PFSK-1 (cell line): ENCODE data around the gene CAPZA1.

ENCODE experiments used
- FOXP2 ChIP-seq: optimal IDR thresholded peaks from 2 replicates; pipeline ENCODE3; 2011; ENCODE audit warnings: borderline replicate concordance, control low read depth, inconsistent platforms; ENCODE audit not compliant: insufficient read depth; ENCODE audit errors: extremely low read length, extremely low read depth
- POLR2AphosphoS5 ChIP-seq: IDR thresholded peaks from 2 replicates; pipeline ENCODE4 v1.6.1; 2012; ENCODE audit warnings: low read depth, mild to moderate bottlenecking, control low read depth, low read length, moderate library complexity
- SIN3A ChIP-seq: IDR thresholded peaks from 2 replicates; pipeline ENCODE4 v1.6.1; 2012; ENCODE audit warnings: mild to moderate bottlenecking, low read length, moderate library complexity, borderline replicate concordance; ENCODE audit not compliant: insufficient read depth
- TAF1 ChIP-seq: IDR thresholded peaks from 2 replicates; pipeline ENCODE4 v1.6.1; 2012; ENCODE audit warnings: low read length, control low read depth, borderline replicate concordance; ENCODE audit not compliant: insufficient read depth
- TF ChIP-seq, protein P1 (sequence below), 2 experiments: IDR thresholded peaks; 2 replicates each; pipeline versions ENCODE4 v1.6.1 to v1.8.0; 2011 to 2012; ENCODE audit warnings: low read depth in 2 of 2, low read length in 2 of 2, control low read depth in 1 of 2, inconsistent platforms in 1 of 2, mild to moderate bottlenecking in 1 of 2, moderate library complexity in 1 of 2; ENCODE audit not compliant: insufficient read depth in 1 of 2

CAPZA1 gene

DNA sequence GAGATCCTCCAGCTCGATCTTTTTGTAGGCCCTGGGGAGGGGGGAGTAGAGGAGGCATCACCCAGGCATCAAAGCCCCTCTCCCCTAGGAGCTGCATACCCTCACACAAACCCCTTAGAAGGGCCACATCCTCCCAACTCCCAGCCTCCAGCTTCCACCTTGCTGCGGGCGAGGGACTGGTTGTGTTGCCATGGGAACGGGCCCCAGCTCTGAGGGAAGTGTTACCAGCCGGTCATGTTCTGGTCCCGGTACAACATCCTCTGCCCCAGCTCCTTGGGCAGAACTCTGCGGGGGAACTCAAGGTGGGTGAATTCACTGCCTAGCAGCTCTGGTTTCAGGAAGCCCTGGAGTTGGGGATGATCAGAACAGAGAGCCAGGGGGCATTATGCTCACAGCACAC lies 91.4 kb downstream of the CAPZA1 start:
- TF ChIP-seq POLR2AphosphoS5, result no peak
- TF ChIP-seq, protein P1, sequence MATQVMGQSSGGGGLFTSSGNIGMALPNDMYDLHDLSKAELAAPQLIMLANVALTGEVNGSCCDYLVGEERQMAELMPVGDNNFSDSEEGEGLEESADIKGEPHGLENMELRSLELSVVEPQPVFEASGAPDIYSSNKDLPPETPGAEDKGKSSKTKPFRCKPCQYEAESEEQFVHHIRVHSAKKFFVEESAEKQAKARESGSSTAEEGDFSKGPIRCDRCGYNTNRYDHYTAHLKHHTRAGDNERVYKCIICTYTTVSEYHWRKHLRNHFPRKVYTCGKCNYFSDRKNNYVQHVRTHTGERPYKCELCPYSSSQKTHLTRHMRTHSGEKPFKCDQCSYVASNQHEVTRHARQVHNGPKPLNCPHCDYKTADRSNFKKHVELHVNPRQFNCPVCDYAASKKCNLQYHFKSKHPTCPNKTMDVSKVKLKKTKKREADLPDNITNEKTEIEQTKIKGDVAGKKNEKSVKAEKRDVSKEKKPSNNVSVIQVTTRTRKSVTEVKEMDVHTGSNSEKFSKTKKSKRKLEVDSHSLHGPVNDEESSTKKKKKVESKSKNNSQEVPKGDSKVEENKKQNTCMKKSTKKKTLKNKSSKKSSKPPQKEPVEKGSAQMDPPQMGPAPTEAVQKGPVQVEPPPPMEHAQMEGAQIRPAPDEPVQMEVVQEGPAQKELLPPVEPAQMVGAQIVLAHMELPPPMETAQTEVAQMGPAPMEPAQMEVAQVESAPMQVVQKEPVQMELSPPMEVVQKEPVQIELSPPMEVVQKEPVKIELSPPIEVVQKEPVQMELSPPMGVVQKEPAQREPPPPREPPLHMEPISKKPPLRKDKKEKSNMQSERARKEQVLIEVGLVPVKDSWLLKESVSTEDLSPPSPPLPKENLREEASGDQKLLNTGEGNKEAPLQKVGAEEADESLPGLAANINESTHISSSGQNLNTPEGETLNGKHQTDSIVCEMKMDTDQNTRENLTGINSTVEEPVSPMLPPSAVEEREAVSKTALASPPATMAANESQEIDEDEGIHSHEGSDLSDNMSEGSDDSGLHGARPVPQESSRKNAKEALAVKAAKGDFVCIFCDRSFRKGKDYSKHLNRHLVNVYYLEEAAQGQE (IDR thresholded peaks at IDR 0.05; ENCODE audit: insufficient read depth in 1 of 2, low read depth in 2 of 2, low read length in 2 of 2), result no peak
- no peak for TF ChIP-seq SIN3A
- TF ChIP-seq TAF1, result no peak
- TF ChIP-seq FOXP2, result no peak

DNA sequence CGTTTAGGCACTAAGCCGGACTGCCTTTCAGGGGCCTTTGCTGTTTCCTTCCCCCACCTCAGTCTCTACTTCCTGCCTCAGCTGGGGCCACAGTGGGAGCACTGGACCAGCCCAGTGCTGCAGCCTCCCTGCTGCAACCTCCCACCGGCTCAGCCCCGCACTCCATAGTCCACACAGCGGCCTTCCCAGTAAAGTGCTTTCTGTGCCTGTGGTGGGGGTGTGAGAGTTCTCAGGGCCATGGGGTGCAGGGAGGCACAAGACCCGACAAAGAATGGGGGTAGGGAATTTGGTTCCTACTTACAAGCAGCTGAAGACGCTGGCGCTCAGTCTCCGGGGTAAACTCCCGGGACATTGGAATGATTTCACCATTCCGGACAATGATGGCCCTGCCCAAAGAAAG lies 92.0 kb downstream of the CAPZA1 start:
- TF ChIP-seq FOXP2 (no peak), POLR2AphosphoS5 (no peak), SIN3A (no peak), TAF1 (no peak)
- TF ChIP-seq, protein P1 (IDR thresholded peaks at IDR 0.05; ENCODE audit: insufficient read depth in 1 of 2, low read depth in 2 of 2, low read length in 2 of 2), result no peak

DNA sequence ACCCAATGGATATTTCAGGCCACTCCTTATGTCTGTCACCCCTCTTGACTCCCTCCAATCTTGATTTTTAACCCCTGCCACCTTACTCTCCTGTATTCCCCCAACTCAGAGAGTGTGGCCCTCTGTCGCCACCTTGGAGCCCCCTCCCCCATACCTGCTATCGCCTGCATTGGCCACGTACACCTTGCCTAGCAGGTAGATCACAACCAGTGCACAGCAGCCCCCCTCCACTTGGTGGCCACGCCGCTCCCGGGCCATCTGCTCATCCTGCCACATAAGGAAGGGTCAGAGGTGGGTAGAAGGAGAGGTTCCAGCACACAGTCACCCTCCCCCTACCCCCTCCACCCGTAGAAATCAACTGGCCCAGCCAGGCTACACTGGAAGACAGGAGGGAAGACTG lies 92.6 kb downstream of the CAPZA1 start:
- TF ChIP-seq POLR2AphosphoS5 (no peak), FOXP2 (no peak), TAF1 (no peak)

DNA sequence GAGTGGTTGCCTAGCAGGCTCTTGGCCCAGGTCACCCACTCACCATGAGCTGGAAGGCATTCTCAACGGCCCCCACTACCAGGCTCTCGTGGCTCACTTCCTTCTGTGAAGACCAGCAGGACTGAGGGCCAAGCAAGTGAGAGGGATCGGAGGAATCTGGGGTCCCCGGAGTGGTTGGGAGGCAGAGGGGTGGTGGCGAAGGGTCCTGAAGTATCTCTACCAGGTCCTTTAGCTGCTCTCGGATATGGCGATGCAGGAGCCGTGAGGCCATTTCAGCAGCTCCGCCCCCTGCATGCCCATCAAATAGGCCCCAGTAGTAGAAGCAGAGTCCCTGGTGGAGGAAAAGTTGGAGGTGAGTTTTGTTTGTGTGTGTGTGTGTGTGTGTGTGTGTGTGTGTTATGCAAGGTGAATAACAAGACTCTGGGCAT lies 93.1 kb downstream of the CAPZA1 start:
- TF ChIP-seq, protein P1 (IDR thresholded peaks at IDR 0.05; ENCODE audit: insufficient read depth in 1 of 2, low read depth in 2 of 2, low read length in 2 of 2), result no peak
- TF ChIP-seq TAF1 (no peak), POLR2AphosphoS5 (no peak), FOXP2 (no peak), SIN3A (no peak)

DNA sequence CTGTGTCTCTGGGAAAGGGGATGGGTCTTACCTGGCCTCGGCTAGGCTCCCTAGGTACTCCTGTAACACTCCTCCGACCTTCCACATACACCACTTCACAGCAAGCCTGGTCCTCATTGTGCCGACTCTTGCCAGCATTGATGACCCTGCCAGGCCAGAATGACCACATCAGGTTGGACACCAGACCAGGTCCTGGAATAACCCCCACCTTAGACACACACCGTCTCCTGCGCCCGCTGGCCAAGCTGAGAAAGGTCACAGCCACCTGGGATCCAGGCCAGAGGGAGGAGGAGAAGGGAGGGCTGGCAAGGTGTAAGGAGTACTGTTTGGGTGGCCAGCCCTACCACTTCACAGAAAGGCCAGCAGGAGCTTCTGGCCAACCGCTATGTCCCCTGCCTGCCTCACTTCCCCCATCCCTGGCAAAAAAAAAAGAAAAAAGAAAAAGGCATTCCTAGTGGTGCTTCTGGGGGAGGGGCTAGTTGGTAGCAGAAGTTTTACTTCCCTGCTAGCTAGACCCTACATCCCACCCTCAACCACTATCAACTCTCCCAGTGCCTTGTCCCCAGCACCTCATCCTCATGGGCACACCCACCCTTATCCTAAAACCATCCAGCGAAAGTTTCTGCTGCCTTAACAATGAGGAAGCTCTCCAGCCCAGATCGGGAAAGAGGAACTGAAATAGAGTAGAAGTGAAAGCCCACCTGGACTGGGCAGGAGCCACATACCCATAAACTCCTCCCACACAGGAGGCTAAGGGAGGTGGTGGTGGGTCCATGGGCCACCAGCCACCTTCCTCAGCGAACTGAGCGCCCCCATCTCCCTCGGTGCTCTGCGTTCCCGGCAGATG lies 94.1 kb downstream of the CAPZA1 start:
- TF ChIP-seq FOXP2, result no peak
- TF ChIP-seq POLR2AphosphoS5, result no peak

DNA sequence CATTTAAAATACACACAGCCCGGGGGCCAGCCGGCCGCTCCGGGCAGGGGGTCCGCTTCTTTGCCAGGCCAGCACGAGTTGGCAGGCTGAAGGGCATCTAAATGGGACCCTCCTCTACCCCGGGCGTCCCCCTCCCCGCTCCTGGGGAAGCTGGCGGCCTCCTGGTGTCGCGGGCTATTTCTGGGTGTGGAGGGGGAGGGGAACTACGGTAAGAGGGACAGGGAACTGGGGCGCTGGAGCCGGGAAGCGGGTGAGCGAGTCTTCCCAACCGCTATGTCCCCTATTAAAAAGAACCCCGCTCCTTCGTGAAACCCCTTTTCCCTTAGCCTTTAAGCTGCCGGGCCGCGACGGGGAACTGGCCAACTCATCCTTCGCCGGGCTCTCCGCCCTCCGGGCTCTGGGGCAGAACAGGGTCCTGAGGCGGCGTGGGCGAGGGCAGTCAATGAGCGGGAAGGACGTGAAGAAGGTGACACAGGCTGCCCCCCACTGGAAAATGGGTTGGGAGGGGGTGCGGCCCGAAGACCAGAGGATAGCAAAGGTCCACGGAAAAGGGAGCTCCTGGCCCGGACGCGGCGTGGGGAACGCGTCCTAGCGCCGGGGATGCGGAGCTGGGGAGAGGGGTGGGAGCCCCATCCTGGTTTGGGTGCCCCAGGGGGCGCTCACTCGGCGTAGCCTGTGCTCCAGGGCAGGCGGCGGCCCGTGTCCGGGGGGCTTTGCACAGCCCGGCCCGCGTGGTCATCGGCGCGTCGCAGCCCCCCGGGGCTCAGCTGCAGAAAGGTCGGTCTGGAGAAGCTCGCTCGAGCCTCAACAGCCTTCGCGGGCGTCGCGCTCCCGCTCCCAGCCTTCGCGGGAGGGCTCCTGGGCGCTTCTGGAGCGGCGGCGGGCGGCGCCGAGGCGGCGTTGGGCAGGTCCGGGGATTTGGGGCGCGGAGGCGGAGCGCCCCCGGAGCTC lies 95.0 kb downstream of the CAPZA1 start:
- TF ChIP-seq, protein P1 (IDR thresholded peaks at IDR 0.05; ENCODE audit: insufficient read depth in 1 of 2, low read depth in 2 of 2, low read length in 2 of 2), result no peak
- no peak for TF ChIP-seq FOXP2
- no peak for TF ChIP-seq POLR2AphosphoS5
- no peak for TF ChIP-seq SIN3A
- no peak for TF ChIP-seq TAF1
